Right cardiac atrium (tissue), 5 donors: ENCODE results near the gene PRSS27. TPM values are rescaled to one million over a fixed set of nuclear protein-coding genes. Genes with fewer than 3 reads are reported as not detected.
"Not testable (repeated sequence)": the region's sequence is repeated elsewhere in the genome, so short reads cannot be mapped to it uniquely, and the experiment has no call there.

Source experiments
- ATAC-seq, 2 donors: fragments of 200-7000 bp; cut with Tn5 transposase; one replicate each; pipeline versions ENCODE4 v1.8.0 to v1.9.1; 2020; ENCODE audit warnings: moderate library complexity in 2 of 2, mild to moderate bottlenecking in 1 of 2
- DNase-seq, 3 donors: peaks; one replicate each; pipeline ENCODE4 v3.0.0-alpha.2; 2020
- H3K27ac ChIP-seq: one replicate; pipeline ENCODE4 v1.5.1; 2013; ENCODE audit warnings: mild to moderate bottlenecking, low read length, control low read depth, moderate library complexity
- H3K27me3 ChIP-seq: one replicate; pipeline ENCODE4 v1.6.1; 2013; ENCODE audit not compliant: control insufficient read depth, insufficient read depth
- H3K4me1 ChIP-seq: one replicate; pipeline ENCODE4 v1.6.1; 2013; ENCODE audit warnings: low read length; ENCODE audit not compliant: control insufficient read depth, insufficient read depth
- H3K4me3 ChIP-seq: one replicate; pipeline ENCODE4 v1.5.1; 2013; ENCODE audit warnings: low read length, control low read depth
- H3K9me3 ChIP-seq: one replicate; pipeline ENCODE4 v1.6.1; 2013; ENCODE audit warnings: low read length; ENCODE audit not compliant: control insufficient read depth
- WGBS: extraction: QIAGEN DNeasy Blood & Tissue Kit; methylation state at CpG from one replicate; pipeline ENCODE4 v1.1.7; 2013; 5-methylcytosine and 5-hydroxymethylcytosine counted together
- intact Hi-C, 4 donors: fragments of 100-400 bp; cut with DNase I; formaldehyde crosslinking; loops; one replicate each; pipeline versions ENCODE4 v1.11.0 to v1.14.0; 2022 to 2023
- polyA plus RNA-seq: library from polyadenylated mRNA; stranded (reverse); fragments of 200-250 nt; gene quantifications from one replicate; pipeline ENCODE4 v1.2.3, GENCODE V29; 2013
- total RNA-seq, 4 donors: library from RNA; stranded (reverse); fragmentation: NEBNext Ultra II Directional; extraction: Animal tissue kit (Norgen Biotek cat#: 25700); gene quantifications; one replicate each; pipeline ENCODE4 v1.2.1, GENCODE V29; 2021
- donor health status: healthy with polysubstance abuse.
- donor health status: DM: no; HTN: yes; CAD: no.
- donor health status: DM: no; HTN: no; CAD: no.
- donor health status: DM: no; HTN: yes; CAD: no; lungs with severe emphysema.
- donor health status: DM: yes; HTN: yes; CAD: no.

The PRSS27 gene
- total and polyA plus RNA-seq, 5 donors, result 0.25 to 0.64 (median 0.37) TPM

- no peak overlapping the region for H3K4me3 ChIP-seq
- H3K9me3 ChIP-seq, result no peaks in the 10 kb centered on the region
- no peaks in the 10 kb centered on the region for H3K4me1 ChIP-seq
- H3K27ac ChIP-seq, result no peak overlapping the region
- H3K27me3 ChIP-seq, result no peaks in the 10 kb centered on the region
- ATAC-seq (no peak), DNase-seq (peak in 2 of 3 donors; percentile 41 to 42)
- 89% methylated on average over 28 of the region's 28 CpGs for WGBS
- intact Hi-C loops, result no loop called here
Measured at GRCh38 chr16:2699791-2700600, 20.0 kb downstream of the PRSS27 start.

GRCh38 chr16:2698965-2699750 is 20.9 kb downstream of the PRSS27 start:
- H3K27me3 ChIP-seq, result no peaks in the 10 kb centered on the region
- ATAC-seq (no peak), DNase-seq (peak in 2 of 3 donors; percentile 32 to 45)
- no peaks in the 10 kb centered on the region for H3K4me1 ChIP-seq
- intact Hi-C loops, result no loop called here
- no peak overlapping the region for H3K4me3 ChIP-seq
- no peak overlapping the region for H3K27ac ChIP-seq
- H3K9me3 ChIP-seq, result no peaks in the 10 kb centered on the region
- 87% methylated on average over 32 of the region's 32 CpGs for WGBS

GRCh38 chr16:2698103-2698870 is 21.7 kb downstream of the PRSS27 start:
- ATAC-seq (no peak), DNase-seq (peak in 1 of 3 donors; percentile 33)
- H3K27ac ChIP-seq, result no peak overlapping the region
- H3K9me3 ChIP-seq, result no peaks in the 10 kb centered on the region
- intact Hi-C loops, result no loop called here
- H3K4me1 ChIP-seq, result no peaks in the 10 kb centered on the region
- 92% methylated on average over 28 of the region's 28 CpGs for WGBS
- no peak overlapping the region for H3K4me3 ChIP-seq
- no peaks in the 10 kb centered on the region for H3K27me3 ChIP-seq

- no peak overlapping the region for H3K4me3 ChIP-seq
- H3K9me3 ChIP-seq, result no peaks in the 10 kb centered on the region
- intact Hi-C loops, result no loop called here
- DNase-seq (peak in 1 of 3 donors; percentile 22), ATAC-seq (no peak)
- H3K27ac ChIP-seq, result no peak overlapping the region
- H3K4me1 ChIP-seq, result no peaks in the 10 kb centered on the region
- WGBS, result 88% methylated on average over 17 of the region's 17 CpGs
- no peaks in the 10 kb centered on the region for H3K27me3 ChIP-seq
Measured at GRCh38 chr16:2697401-2697948, 22.5 kb downstream of the PRSS27 start.

- WGBS, result 92% methylated on average over 31 of the region's 37 CpGs
- H3K27me3 ChIP-seq, H3K4me3 ChIP-seq, intact Hi-C loops, ATAC-seq, H3K4me1 ChIP-seq, H3K27ac ChIP-seq, H3K9me3 ChIP-seq: not testable (repeated sequence)
- DNase-seq, result peak in 1 of 3 donors; percentile 21
Measured at GRCh38 chr16:2696601-2697250, 23.3 kb downstream of the PRSS27 start.

- 82% methylated on average over 24 of the region's 24 CpGs for WGBS
- H3K9me3 ChIP-seq, result no peaks in the 10 kb centered on the region
- H3K27ac ChIP-seq, result peak overlapping the region; percentile 87
- H3K4me1 ChIP-seq, result no peaks in the 10 kb centered on the region
- DNase-seq (peak in 2 of 3 donors; percentile 62 to 63), ATAC-seq (peak in 1 of 2 donors; percentile 1)
- intact Hi-C loops, result no loop called here
- no peaks in the 10 kb centered on the region for H3K27me3 ChIP-seq
- H3K4me3 ChIP-seq, result no peak overlapping the region
Measured at GRCh38 chr16:2692948-2693651, 26.9 kb downstream of the PRSS27 start.

GRCh38 chr16:2692251-2692947 is 27.6 kb downstream of the PRSS27 start:
- no peaks in the 10 kb centered on the region for H3K27me3 ChIP-seq
- ATAC-seq (peak; percentile 61 to 74), DNase-seq (peak in 2 of 3 donors; percentile 74 to 78)
- no peaks in the 10 kb centered on the region for H3K4me1 ChIP-seq
- no peaks in the 10 kb centered on the region for H3K9me3 ChIP-seq
- 55% methylated on average over 14 of the region's 14 CpGs for WGBS
- intact Hi-C loops, result no loop called here
- H3K4me3 ChIP-seq, result no peak overlapping the region
- peak overlapping the region; percentile 87 for H3K27ac ChIP-seq

- DNase-seq (peak; percentile 50 to 76 (median 68)), ATAC-seq (peak; percentile 23 to 32)
- intact Hi-C loops, result no loop called here
- WGBS, result 75% methylated on average over 29 of the region's 29 CpGs
- H3K4me3 ChIP-seq, result no peak overlapping the region
- H3K9me3 ChIP-seq, result no peaks in the 10 kb centered on the region
- no peaks in the 10 kb centered on the region for H3K27me3 ChIP-seq
- H3K27ac ChIP-seq, result peak overlapping the region; percentile 87
- no peaks in the 10 kb centered on the region for H3K4me1 ChIP-seq
Measured at GRCh38 chr16:2691491-2692248, 28.4 kb downstream of the PRSS27 start.

GRCh38 chr16:2690852-2691251 is 29.2 kb downstream of the PRSS27 start:
- intact Hi-C loops, result no loop called here
- Histone ChIP-seq H3K4me3 (no peak overlapping the region), H3K27me3 (no peaks in the 10 kb centered on the region), H3K27ac (no peak overlapping the region), H3K4me1 (no peaks in the 10 kb centered on the region), H3K9me3 (no peaks in the 10 kb centered on the region)
- ATAC-seq, result no peak
- peak; percentile 6 to 46 (median 30) for DNase-seq
- 95% methylated on average over 11 of the region's 11 CpGs for WGBS
